KBM-7 (cell line): ENCODE measurements around the gene ANTKMT.

Experiments used
- DNase-seq: peaks from one replicate; pipeline ENCODE4 v3.0.0-alpha.2; 2015
- in situ Hi-C: fragments of 300-500 bp; cut with MboI; formaldehyde crosslinking; loops from 2 replicates; pipeline ENCODE4 v1.14.3; 2020; ENCODE audit warnings: low sequenced_read_pairs, low pct_unique_long_range_greater_than_20kb, mixed read lengths

The ANTKMT gene

GRCh38 chr16:722835-723633 lies 2.1 kb downstream of the ANTKMT start:
- DNase-seq: no peak
- in situ Hi-C loops: no loop called here

DNA sequence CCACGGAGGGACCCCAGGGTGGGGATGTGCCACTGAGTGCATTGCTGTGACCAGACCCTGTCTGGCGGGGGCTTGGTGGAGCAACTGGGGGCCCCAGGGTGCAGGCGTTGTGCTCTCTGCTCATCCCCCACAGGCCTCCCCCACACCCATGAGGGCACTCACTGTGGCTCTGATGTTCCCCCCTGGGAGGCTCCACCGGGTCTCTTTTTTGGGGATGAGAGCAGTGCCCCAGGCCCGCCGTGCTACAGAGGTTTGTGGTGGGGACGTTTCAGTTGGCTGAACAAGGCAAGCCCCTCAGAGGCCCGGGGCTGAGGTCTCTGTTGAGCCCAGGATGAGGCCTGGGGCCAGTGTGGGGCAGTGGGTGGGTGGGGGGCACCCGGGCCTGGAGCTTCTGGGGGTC lies 2.7 kb downstream of the ANTKMT start:
- in situ Hi-C loops: no loop called here

GRCh38 chr16:724188-725040 lies 3.5 kb downstream of the ANTKMT start:
- DNase-seq: no peak
- in situ Hi-C loops: no loop called here

More for the DNA sequence above, 2.7 kb downstream of the ANTKMT start:
- no peak for DNase-seq

GRCh38 chr16:725041-725376 lies 4.1 kb downstream of the ANTKMT start:
- in situ Hi-C loops: no loop called here
- DNase-seq: no peak

DNA sequence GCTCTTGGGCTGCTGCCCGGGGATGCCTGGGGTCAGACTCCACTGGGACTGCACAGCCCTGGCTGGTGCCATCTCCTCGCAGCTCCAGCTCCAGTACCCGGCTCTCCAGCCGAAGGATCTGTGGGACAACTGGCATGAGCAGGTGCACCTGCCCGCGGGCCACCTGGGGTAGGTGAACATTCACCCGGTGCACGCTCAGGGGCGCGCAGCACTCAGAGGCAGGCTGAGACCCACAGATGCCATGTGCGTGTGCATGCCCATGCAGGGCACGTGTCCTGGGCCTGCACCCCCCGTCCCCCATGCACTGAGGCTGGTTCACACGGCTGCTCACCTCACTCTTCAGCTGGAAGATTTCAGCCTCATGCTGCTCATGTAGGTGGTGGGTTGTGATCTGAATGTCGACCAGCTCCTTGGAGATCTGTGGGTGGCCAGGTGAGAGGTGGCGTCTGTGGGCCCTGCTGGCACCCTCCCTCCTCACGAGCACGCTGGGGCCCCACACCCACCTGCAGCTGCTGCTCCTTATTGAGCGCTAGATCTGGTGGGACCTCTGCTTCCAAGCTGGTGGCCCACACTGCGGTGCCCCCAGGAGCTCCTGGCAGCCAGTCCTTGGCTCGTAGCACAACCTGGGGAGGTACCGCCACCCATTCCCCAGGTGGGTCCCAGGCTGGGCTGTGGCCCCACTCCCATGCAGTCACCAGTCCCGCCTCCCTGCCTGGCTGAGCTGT lies 4.7 kb downstream of the ANTKMT start:
- in situ Hi-C loops: no loop called here
- no peak for DNase-seq

DNA sequence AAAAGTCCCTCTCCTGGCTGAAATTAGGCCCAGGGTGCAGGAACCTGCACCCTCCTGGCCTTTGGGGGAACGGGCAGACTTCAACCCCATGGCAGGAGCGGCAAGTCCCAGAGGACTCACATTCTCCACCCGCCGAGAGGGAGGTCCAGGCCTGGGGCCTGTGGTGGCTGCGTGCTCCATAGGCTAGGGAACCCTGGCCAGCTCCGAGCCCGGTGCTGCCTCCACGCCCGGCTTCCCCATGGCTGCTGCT lies 5.2 kb downstream of the ANTKMT start:
- in situ Hi-C loops: no loop called here
- DNase-seq: no peak

- in situ Hi-C loops: no loop called here
- peak; percentile 39 for DNase-seq
These were observed 5.7 kb downstream of the ANTKMT start, which contains the start of the genes CCDC78 and HAGHL for GRCh38 chr16:726438-727290. CCDC78 (minus strand) TSS chr16:726443; CDS start chr16:726367, 76 bp downstream. HAGHL (plus strand) TSS chr16:727106; CDS start chr16:727510, 404 bp downstream.

DNA sequence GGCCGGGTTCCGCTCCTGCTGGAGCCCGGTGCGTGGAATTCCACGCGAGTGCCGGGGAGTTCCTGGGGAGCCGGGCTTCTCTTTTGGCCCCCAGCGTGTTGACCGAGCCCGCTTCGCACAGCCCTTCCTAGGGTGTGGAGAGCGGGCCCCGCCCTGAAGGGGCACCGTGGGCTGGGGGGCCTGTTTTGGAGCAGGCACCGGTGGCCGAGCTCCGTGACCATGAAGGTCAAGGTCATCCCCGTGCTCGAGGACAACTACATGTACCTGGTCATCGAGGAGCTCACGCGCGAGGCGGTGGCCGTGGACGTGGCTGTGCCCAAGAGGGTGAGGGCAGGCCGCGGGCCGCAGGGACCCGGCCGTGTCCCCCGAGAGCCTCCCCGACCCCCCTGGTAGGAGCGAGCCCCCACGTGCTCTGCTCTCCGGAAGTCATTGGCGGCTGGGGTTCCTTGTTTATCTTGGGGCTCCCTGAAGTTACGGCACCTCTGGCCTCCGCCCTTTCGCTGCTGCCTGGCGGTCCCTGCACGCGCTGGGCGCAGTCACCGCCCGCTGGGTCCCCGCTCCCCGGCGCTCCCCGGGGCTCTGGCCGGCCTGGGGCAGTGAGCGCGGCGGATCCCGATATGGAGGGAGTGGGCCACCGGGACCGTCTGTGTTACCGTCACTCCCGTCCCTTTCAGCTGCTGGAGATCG lies 6.5 kb downstream of the ANTKMT start:
- in situ Hi-C loops: no loop called here
- no peak for DNase-seq

DNA sequence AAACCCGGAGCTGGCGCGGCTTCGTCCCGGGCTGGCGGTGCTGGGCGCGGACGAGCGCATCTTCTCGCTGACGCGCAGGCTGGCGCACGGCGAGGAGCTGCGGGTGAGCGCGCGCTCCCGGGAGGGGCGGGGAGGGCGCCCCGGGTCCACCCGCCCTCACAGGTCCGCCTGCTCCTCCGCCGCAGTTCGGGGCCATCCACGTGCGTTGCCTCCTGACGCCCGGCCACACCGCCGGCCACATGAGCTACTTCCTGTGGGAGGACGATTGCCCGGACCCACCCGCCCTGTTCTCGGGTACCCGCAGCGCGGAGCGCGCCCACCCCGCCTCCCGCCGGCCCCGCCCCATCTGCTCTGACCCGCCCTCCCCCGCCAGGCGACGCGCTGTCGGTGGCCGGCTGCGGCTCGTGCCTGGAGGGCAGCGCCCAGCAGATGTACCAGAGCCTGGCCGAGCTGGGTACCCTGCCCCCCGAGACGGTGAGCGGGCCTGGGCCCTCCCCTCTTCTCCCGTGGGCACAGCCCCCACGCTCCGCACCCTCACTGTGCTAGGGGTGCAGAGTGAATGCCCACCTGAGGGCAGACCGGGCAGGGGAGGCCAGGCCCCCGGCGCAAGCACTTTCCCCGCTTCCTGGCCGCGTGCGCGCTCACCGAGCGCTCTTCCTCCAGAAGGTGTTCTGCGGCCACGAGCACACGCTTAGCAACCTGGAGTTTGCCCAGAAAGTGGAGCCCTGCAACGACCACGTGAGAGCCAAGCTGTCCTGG lies 7.4 kb downstream of the ANTKMT start:
- DNase-seq: peak; percentile 70

DNA sequence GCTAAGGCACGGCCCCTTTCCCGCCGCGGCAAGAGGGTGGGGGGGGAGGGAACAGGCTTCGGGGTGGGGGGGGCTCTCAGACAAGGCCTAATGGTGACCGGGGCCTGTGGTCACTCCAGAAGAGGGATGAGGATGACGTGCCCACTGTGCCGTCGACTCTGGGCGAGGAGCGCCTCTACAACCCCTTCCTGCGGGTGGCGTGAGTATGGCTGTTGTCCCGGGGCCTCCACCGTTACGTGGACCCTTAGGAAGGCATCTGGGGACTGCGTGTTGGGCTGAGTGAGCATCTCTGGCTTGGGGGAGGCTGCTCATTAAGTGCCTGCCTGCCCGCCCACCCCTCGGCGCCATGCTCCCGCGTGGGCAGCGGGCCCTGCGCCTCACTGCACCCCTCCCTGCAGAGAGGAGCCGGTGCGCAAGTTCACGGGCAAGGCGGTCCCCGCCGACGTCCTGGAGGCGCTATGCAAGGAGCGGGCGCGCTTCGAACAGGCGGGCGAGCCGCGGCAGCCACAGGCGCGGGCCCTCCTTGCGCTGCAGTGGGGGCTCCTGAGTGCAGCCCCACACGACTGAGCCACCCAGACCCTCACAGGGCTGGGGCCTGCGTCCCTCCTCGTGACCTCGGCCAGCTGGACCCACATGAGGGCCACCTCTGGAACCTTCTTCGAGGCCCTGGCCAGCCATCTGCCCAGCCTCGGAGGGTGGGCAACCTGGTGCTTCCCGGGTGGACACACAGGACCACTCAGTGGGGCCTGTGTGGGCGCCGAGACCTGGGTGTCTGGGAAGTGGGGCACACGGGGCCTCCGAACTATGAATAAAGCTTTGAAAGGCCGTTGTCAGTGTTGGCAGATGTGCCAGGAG lies 8.2 kb downstream of the ANTKMT start:
- no peak for DNase-seq
- in situ Hi-C loops: no loop called here

More for the DNA sequence above, 7.4 kb downstream of the ANTKMT start:
- in situ Hi-C loops: no loop called here

GRCh38 chr16:729768-730665 lies 9.1 kb downstream of the ANTKMT start:
- in situ Hi-C loops: no loop called here
- DNase-seq: no peak

DNA sequence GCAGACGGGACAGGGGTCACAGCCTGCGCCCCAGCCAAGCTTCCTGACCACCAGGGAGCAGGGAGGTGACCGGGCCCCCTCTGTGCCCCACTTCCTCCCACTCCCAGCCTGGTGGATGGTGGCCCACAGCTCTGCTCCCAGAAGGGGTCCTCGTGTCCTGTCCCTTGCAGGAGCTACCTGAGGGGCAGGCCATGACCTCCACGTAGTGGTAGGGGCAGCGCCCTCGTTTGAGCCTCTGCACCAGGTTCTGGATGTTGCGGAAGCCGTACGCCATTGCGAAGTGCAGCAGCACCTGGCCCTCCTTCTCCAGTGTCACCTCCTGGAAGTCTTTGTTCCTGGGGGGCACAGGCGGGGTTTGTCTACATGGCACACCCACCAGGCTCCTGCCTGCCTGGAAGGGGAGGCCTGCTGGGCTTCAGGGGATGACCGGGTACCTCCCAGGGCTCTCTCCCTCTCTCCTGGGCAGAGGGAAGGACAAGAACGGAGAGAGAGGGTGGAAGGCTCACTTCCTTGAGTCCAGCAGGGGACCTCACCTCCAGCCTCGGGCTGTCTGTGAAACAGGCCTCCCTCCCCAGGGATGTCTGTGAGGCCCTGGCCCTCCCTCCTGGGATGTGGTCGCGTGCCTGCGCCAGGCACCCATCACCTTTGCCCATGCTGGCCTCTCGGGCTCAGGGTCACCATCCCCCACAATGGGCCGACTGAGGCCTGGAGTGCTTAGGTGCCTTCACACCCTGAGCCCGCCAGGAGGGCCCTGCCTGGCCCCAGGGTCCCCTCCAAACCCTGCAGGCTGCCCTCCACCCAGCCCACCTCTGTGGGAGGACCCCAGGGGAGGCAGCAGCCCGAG lies 9.9 kb downstream of the ANTKMT start:
- no peak for DNase-seq
- in situ Hi-C loops: no loop called here

- no peak for DNase-seq
- in situ Hi-C loops: no loop called here
These were observed 11.4 kb downstream of the ANTKMT start for GRCh38 chr16:732332-732731.

GRCh38 chr16:732936-733335 lies 12.0 kb downstream of the ANTKMT start:
- no peak for DNase-seq

More at GRCh38 chr16:732936-733335, 12.0 kb downstream of the ANTKMT start:
- in situ Hi-C loops: no loop called here
